Small intestine (tissue), 16 donors: ENCODE data around the gene CABP4. TPM values are rescaled to one million over a fixed set of nuclear protein-coding genes. Genes with fewer than 3 reads are reported as not detected.

Experiments used
- DNase-seq, 2 donors: peaks; one replicate each; pipeline versions ENCODE4 v3.0.0 to v3.0.0-alpha.2; 2013
- FAIRE-seq: peaks from 2 replicates; lab custom pipeline; 2012; peaks lifted over from hg19 to GRCh38; lab: Jason Lieb, UNC
- H3K27ac ChIP-seq, 3 donors: one replicate each; pipeline ENCODE4 v1.5.1; 2013; ENCODE audit warnings: low read length in 2 of 3, mild to moderate bottlenecking in 2 of 3, control low read depth in 1 of 3, inconsistent platforms in 1 of 3, low read depth in 1 of 3, moderate library complexity in 1 of 3
- H3K27me3 ChIP-seq, 3 donors: one replicate each; pipeline ENCODE4 v1.6.1; 2013; ENCODE audit warnings: low read length in 3 of 3, inconsistent platforms in 1 of 3; ENCODE audit not compliant: control insufficient read depth in 3 of 3, insufficient read depth in 3 of 3
- H3K36me3 ChIP-seq, 3 donors: one replicate each; pipeline ENCODE4 v1.6.1; 2013; ENCODE audit warnings: low read length in 3 of 3, inconsistent platforms in 1 of 3, low read depth in 1 of 3, mild to moderate bottlenecking in 1 of 3, moderate library complexity in 1 of 3; ENCODE audit not compliant: control insufficient read depth in 3 of 3, insufficient read depth in 2 of 3
- H3K4me1 ChIP-seq, 3 donors: one replicate each; pipeline ENCODE4 v1.6.1; 2013; ENCODE audit warnings: low read length in 2 of 3, inconsistent platforms in 1 of 3, low read depth in 1 of 3, mild to moderate bottlenecking in 1 of 3, moderate library complexity in 1 of 3; ENCODE audit not compliant: control insufficient read depth in 3 of 3, insufficient read depth in 2 of 3
- H3K4me3 ChIP-seq, 3 donors: one replicate each; pipeline ENCODE4 v1.5.1; 2013; ENCODE audit warnings: low read length in 3 of 3, control low read depth in 1 of 3, inconsistent platforms in 1 of 3, low read depth in 1 of 3, mild to moderate bottlenecking in 1 of 3, moderate library complexity in 1 of 3
- H3K9me3 ChIP-seq, 2 donors: one replicate each; pipeline ENCODE4 v1.6.1; 2013; ENCODE audit warnings: low read depth in 1 of 2, low read length in 1 of 2; ENCODE audit not compliant: control insufficient read depth in 2 of 2, insufficient read depth in 1 of 2
- WGBS, 3 donors: extraction: QIAGEN DNeasy Blood & Tissue Kit; methylation state at CpG; one replicate each; pipeline ENCODE4 v1.1.7; 2013; 5-methylcytosine and 5-hydroxymethylcytosine counted together
- long read RNA-seq, 10 donors: transcript quantifications; one replicate each; lab custom pipeline, GENCODE V29; 2026
- polyA plus RNA-seq, 4 donors: library from polyadenylated mRNA; stranded (reverse) in 3 of 4; unstranded in 1 of 4; fragments of 200-250 nt in 3 of 4; fragments of 120-200 nt in 1 of 4; gene quantifications; one replicate each; pipeline versions ENCODE4 v1.2.1 to v1.2.3, GENCODE V29; 2013
- donor health status: healthy with polysubstance abuse.
- donor health status: control.
- donor health status: control.
- donor health status: Bipolar disorder and iron deficiency.
- donor health status: healthy.

The CABP4 gene
- 1 to 10 TPM in 1 of 4 donors, under 1 TPM in 2, not detected in 1; 0.27 to 1.1 (median 0.41) TPM for polyA plus RNA-seq
- long read RNA-seq, donor 1, result 0 reads
- long read RNA-seq, donor 2, result 0 reads
- long read RNA-seq, donor 3, result 0 reads
- long read RNA-seq, donor 4, result 0 reads
- long read RNA-seq, donor 5, result 0 reads
- long read RNA-seq, donor 6, result 0 reads
- long read RNA-seq, donor 7, result 0 reads
- long read RNA-seq, donor 8, result 0 reads
- long read RNA-seq, donor 9, result 0 reads
- long read RNA-seq, donor 10, result 0 reads

DNA sequence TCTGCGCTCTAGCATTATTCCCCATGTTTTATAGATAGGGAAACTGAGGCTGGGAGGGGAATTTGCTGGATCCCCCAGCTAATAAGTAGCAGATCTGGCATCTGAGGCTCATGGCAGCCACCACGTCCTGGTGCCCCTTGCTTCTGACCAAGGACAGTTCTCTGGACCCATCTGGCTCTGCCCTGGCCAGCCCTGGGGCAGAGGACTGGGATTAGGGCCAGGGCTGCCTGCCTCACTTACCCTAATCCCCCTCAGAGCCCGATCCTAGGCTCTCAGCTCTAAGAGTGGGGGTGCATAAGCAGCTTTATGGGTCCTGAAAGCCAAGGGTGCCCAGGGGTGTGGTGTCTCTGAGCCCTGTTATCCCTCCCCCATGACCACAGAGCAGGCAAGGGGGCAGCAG, at the start of gene CABP4:
CABP4 (plus strand) TSS at position 301 of the 400 bp plus-strand sequence; CDS start at position 371, 70 bp downstream.
- DNase-seq, result no peak
- 89 to 95% (median 89%) methylated on average over 3 of the region's 3 CpGs for WGBS, 3 donors

DNA sequence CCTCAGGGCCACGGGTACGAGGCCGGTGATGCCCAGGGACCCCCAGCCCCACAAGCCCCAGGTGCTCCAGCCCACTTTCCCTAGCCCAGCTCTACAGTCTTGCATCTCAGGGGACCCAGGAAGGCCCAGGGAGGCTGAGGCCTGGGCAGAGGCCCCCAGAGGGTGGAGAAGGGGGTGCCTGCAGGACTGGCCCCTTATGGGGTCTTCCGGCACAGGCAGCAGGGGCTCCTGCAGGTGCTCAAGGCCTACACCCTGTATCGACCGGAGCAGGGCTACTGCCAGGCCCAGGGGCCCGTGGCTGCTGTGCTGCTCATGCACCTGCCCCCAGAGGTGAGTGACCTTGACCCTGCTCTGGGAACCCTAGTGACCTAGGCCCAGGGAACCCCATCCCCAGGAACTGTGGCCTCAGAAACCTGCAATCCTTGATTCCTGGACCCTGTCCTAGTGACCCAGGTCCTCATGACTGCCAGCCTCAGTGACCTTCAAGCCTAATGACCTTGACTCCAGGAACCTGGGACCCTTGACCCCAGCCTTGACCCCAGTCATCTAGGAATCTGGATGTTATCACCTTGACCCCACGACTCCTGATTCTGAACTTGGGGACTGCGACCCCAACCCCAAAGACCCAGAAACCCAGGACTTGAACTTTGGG, 49.3 kb upstream of the CABP4 start:
- WGBS, 3 donors, result 70 to 78% (median 77%) methylated on average over 6 to 9 of the region's 9 CpGs
- no peak overlapping the region for H3K27ac ChIP-seq
- FAIRE-seq, result no peak
- H3K27me3 ChIP-seq, result peaks cover 0 to 4% (median 0%) of the 10 kb centered on the region in 3 donors
- no peaks in the 10 kb centered on the region for H3K9me3 ChIP-seq
- peaks cover 0 to 1% (median 0%) of the 10 kb centered on the region in 3 donors for H3K36me3 ChIP-seq
- no peak for DNase-seq
- peaks cover 0 to 24% (median 2%) of the 10 kb centered on the region in 3 donors for H3K4me1 ChIP-seq
- H3K4me3 ChIP-seq, result peak overlapping the region in 1 of 3 donors; percentile 63

More for the DNA sequence above, at the start of gene CABP4:
- H3K27ac ChIP-seq, result no peak within 1 kb of the TSS
- FAIRE-seq, result no peak
- H3K9me3 ChIP-seq, result no peaks in the 10 kb centered on the region
- peaks cover 0 to 3% (median 0%) of the 10 kb centered on the region in 3 donors for H3K27me3 ChIP-seq
- peaks cover 0 to 2% (median 0%) of the 10 kb centered on the region in 3 donors for H3K36me3 ChIP-seq
- no peak within 1 kb of the TSS for H3K4me3 ChIP-seq
- no peaks in the 10 kb centered on the region for H3K4me1 ChIP-seq

DNA sequence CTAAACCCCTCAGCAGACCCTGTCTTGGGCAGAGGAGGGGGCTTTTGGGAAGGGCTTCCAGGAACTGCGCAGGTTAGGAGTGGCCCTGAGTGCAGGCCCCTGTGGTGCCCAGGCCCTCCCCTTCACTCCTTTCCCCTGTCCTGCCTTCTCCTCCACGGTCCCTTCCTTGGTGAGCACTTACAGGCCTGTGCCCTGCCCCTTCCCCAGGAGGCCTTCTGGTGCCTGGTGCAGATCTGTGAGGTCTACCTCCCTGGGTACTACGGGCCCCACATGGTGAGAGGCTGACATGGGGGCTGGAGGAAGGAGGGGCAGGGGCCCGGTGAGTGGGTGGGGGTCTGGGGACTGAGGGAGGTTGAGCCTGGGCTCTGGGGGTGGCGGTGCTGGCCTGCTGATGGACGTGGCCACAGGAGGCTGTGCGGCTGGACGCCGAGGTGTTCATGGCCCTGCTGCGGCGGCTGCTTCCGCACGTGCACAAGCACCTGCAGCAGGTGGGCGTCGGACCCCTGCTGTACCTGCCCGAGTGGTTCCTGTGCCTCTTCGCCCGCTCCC, 48.7 kb upstream of the CABP4 start:
- Histone ChIP-seq H3K4me3 (peak overlapping the region in 1 of 3 donors; percentile 18), H3K9me3 (no peaks in the 10 kb centered on the region), H3K27me3 (peaks cover 0 to 8% (median 0%) of the 10 kb centered on the region in 3 donors), H3K36me3 (no peaks in the 10 kb centered on the region), H3K27ac (peak overlapping the region in 1 of 3 donors; percentile 12), H3K4me1 (peaks cover 0 to 30% (median 2%) of the 10 kb centered on the region in 3 donors)
- FAIRE-seq, result no peak
- DNase-seq, result no peak
- 72 to 83% (median 72%) methylated on average over 10 to 18 of the region's 18 CpGs for WGBS, 3 donors

DNA sequence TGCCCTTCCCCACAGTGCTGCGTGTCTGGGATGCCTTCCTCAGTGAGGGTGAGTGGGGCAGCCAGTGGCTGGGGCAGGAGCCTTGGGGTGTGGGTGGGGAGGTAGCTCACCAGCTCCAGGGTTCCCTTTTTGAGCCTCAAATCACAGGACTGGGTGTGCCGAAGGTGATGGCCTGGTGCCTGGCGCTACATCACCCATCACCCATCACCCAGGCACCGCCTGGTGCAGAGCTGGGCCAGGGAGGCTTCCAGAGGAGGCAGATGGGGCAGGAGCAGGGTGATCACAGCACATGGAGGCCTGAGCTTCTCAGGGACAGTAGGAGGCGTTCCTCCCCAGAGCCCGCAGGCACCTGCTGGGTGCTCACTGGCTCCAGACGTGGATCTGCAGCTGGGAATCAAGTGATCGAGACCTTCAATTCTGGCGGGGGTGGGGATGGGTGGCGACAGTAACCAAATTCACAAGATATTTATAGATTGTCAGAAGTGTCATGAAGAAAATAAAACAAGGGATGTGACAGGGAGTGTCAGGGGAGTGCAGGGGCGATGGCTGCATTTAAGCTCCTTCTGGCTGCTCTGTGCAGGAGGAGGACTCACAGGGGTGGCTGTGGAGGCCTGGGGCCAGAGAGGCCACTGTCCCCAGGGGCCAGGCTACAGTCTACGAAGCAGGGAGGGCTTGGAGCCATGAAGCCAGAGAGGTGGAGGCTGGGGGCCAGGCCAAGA, 48.0 kb upstream of the CABP4 start:
- Histone ChIP-seq H3K4me1 (peaks cover 0 to 31% (median 2%) of the 10 kb centered on the region in 3 donors), H3K27ac (peak overlapping the region in 1 of 3 donors; percentile 49), H3K9me3 (no peaks in the 10 kb centered on the region), H3K27me3 (peaks cover 0 to 11% (median 0%) of the 10 kb centered on the region in 3 donors), H3K36me3 (no peaks in the 10 kb centered on the region), H3K4me3 (peak overlapping the region in 1 of 3 donors; percentile 18)
- FAIRE-seq, result no peak
- WGBS, 3 donors, result 32 to 56% (median 37%) methylated on average over 12 of the region's 12 CpGs
- no peak for DNase-seq

DNA sequence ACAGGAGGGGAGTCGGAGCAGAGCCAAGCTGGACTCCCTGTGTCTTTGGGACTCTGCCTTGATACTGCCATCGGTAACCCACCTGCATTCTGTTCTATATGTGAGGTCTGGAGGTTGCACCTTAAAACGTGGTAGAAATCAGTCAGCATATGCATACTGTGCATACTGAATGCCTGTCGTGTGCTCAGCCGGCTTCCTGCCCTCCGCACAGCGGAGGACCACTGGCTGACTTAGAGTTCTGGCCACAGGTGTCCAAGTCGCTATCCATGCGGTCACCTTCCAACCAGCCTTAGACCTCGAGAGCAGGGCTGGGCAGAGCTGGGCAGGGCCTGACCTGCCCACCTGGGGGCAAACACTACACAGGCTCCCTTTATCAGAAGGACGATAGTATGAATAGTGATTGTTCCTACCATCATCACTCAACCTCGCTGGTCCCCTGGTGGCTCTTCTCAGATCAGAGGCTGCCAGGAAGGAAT, 47.4 kb upstream of the CABP4 start:
- 53 to 67% (median 64%) methylated on average over 12 of the region's 12 CpGs for WGBS, 3 donors
- H3K27ac ChIP-seq, result peak overlapping the region in 2 of 3 donors; percentile 34 to 49
- H3K9me3 ChIP-seq, result no peaks in the 10 kb centered on the region
- peak overlapping the region in 1 of 3 donors; percentile 9 for H3K4me3 ChIP-seq
- no peak for FAIRE-seq
- peaks cover 0 to 11% (median 0%) of the 10 kb centered on the region in 3 donors for H3K27me3 ChIP-seq
- H3K4me1 ChIP-seq, result peaks cover 0 to 25% (median 2%) of the 10 kb centered on the region in 3 donors
- DNase-seq, result no peak
- H3K36me3 ChIP-seq, result no peaks in the 10 kb centered on the region

DNA sequence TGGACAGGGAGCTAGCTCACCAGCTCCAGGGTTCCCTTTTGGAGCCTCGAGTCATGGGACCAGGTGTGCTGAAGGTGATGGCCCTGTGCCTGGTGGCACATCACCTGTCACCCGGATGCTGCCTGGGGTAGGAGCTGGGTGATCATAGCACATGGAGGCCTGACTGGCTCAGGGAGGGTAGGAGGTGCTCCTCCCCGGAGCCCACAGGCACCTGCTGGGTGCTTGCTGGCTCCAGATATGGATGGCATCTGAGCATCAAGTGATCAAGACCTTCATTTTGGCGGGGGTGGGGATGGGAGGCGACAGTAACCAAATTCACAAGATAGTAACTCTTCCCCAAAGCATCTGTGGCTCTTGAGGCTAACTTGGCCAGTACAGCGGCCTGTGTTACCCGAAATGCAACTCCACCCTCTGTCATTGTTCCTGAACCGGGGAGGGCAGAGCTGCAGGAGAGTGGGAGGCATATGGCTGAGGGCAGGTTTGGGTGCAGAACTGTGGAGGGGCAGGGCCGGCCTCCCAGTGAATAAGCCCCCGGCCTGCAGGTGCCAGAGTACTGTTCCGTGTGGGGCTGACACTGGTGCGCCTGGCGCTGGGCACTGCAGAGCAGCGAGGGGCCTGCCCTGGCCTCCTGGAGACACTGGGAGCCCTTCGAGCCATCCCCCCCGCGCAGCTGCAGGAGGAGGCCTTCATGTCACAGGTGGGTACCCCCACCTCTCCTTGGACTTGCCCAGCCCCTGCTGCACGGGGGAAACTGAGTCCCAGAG, 46.5 kb upstream of the CABP4 start:
- DNase-seq, result no peak
- H3K4me3 ChIP-seq, result no peak overlapping the region

DNA sequence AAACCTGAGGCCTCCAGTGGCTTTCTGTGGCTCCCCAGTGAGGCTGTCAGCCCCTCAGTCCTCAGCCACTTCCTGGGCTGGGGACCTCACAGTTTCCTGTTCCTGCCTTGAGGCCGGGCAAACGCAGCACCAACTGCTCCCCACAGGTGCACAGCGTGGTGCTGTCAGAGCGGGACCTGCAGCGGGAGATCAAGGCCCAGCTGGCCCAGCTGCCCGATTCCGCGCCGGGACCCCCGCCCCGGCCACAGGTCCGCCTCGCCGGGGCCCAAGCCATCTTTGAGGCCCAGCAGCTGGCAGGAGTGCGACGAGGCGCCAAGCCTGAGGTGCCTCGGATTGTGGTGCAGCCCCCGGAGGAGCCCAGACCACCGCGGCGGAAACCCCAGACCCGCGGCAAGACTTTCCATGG, 45.9 kb upstream of the CABP4 start:
- Histone ChIP-seq H3K36me3 (no peaks in the 10 kb centered on the region), H3K4me1 (peaks cover 0 to 24% (median 0%) of the 10 kb centered on the region in 3 donors), H3K9me3 (no peaks in the 10 kb centered on the region), H3K4me3 (peak overlapping the region in 1 of 3 donors; percentile 38), H3K27me3 (peaks cover 0 to 12% (median 2%) of the 10 kb centered on the region in 3 donors), H3K27ac (peak overlapping the region in 1 of 3 donors; percentile 77)
- 56 to 67% (median 57%) methylated on average over 17 to 24 of the region's 24 CpGs for WGBS, 3 donors
- FAIRE-seq (no peak), DNase-seq (peak in 1 of 2 donors; percentile 61)

More for the DNA sequence above, 46.5 kb upstream of the CABP4 start:
- FAIRE-seq, result no peak
- Histone ChIP-seq H3K9me3 (no peaks in the 10 kb centered on the region), H3K4me1 (peaks cover 0 to 24% (median 0%) of the 10 kb centered on the region in 3 donors), H3K27ac (peak overlapping the region in 2 of 3 donors; percentile 34 to 77), H3K27me3 (peaks cover 0 to 11% (median 2%) of the 10 kb centered on the region in 3 donors), H3K36me3 (no peaks in the 10 kb centered on the region)
- 59 to 72% (median 66%) methylated on average over 18 of the region's 18 CpGs for WGBS, 3 donors
